PFSK-1 (cell line): Measurements from ENCODE around the gene IMMP1L.

ENCODE experiments used
- FOXP2 ChIP-seq: optimal IDR thresholded peaks from 2 replicates; pipeline ENCODE3; 2011; ENCODE audit warnings: borderline replicate concordance, control low read depth, inconsistent platforms; ENCODE audit not compliant: insufficient read depth; ENCODE audit errors: extremely low read length, extremely low read depth
- POLR2AphosphoS5 ChIP-seq: IDR thresholded peaks from 2 replicates; pipeline ENCODE4 v1.6.1; 2012; ENCODE audit warnings: low read depth, mild to moderate bottlenecking, control low read depth, low read length, moderate library complexity
- REST ChIP-seq, 2 experiments: IDR thresholded peaks; 2 replicates each; pipeline versions ENCODE4 v1.6.1 to v1.8.0; 2011 to 2012; ENCODE audit warnings: low read depth in 2 of 2, low read length in 2 of 2, control low read depth in 1 of 2, inconsistent platforms in 1 of 2, mild to moderate bottlenecking in 1 of 2, moderate library complexity in 1 of 2; ENCODE audit not compliant: insufficient read depth in 1 of 2
- SIN3A ChIP-seq: IDR thresholded peaks from 2 replicates; pipeline ENCODE4 v1.6.1; 2012; ENCODE audit warnings: mild to moderate bottlenecking, low read length, moderate library complexity, borderline replicate concordance; ENCODE audit not compliant: insufficient read depth
- TAF1 ChIP-seq: IDR thresholded peaks from 2 replicates; pipeline ENCODE4 v1.6.1; 2012; ENCODE audit warnings: low read length, control low read depth, borderline replicate concordance; ENCODE audit not compliant: insufficient read depth

The IMMP1L gene

GRCh38 chr11:31512117-31512516 lies 2.7 kb upstream of the IMMP1L start:
- TF ChIP-seq FOXP2 (no peak), SIN3A (no peak), POLR2AphosphoS5 (no peak), TAF1 (no peak), REST (IDR thresholded peaks at IDR 0.05; ENCODE audit: insufficient read depth in 1 of 2, low read depth in 2 of 2, low read length in 2 of 2) (no peak)

- TF ChIP-seq TAF1 (no peak), SIN3A (no peak)
These were observed 382 bp downstream of the IMMP1L start for GRCh38 chr11:31509051-31509428.

- no peak for TF ChIP-seq REST (IDR thresholded peaks at IDR 0.05; ENCODE audit: insufficient read depth in 1 of 2, low read depth in 2 of 2, low read length in 2 of 2)
- no peak for TF ChIP-seq FOXP2
These were observed 8.9 kb downstream of the IMMP1L start for GRCh38 chr11:31500560-31500959.

GRCh38 chr11:31499576-31500178 lies 9.7 kb downstream of the IMMP1L start:
- TF ChIP-seq TAF1 (no peak), SIN3A (no peak), FOXP2 (no peak), POLR2AphosphoS5 (no peak), REST (IDR thresholded peaks at IDR 0.05; ENCODE audit: insufficient read depth in 1 of 2, low read depth in 2 of 2, low read length in 2 of 2) (no peak)

GRCh38 chr11:31493235-31493634 lies 16.2 kb downstream of the IMMP1L start:
- TF ChIP-seq TAF1, result no peak
- no peak for TF ChIP-seq SIN3A
- TF ChIP-seq FOXP2, result no peak
- TF ChIP-seq REST (IDR thresholded peaks at IDR 0.05; ENCODE audit: insufficient read depth in 1 of 2, low read depth in 2 of 2, low read length in 2 of 2), result no peak
- TF ChIP-seq POLR2AphosphoS5, result no peak
